DND-41 (cell line): ENCODE data around the gene NTRK1.

Source experiments
- ATAC-seq: fragments of 200-7000 bp; cut with Tn5 transposase; 3 replicates; pipeline ENCODE4 v1.9.1; 2021; ENCODE audit warnings: low read depth; ENCODE audit not compliant: insufficient read depth
- DNase-seq: peaks from one replicate; pipeline ENCODE4 v3.0.0-alpha.2; 2020
- H2AFZ ChIP-seq: 2 replicates; pipeline ENCODE4 v1.6.0; 2012; ENCODE audit warnings: low read depth, low read length
- H3K27ac ChIP-seq: 2 replicates; pipeline ENCODE4 v1.5.1; 2012; ENCODE audit warnings: low read length, inconsistent platforms
- H3K27me3 ChIP-seq: fragments of 200-600 bp; sonication (generic); 2 replicates; pipeline ENCODE4 v1.6.0; 2012; ENCODE audit warnings: low read length, mild to moderate bottlenecking, inconsistent platforms; ENCODE audit not compliant: insufficient read depth, poor library complexity
- H3K36me3 ChIP-seq: 2 replicates; pipeline ENCODE4 v1.5.1; 2012; ENCODE audit warnings: low read length, inconsistent platforms; ENCODE audit not compliant: insufficient read depth
- H3K4me1 ChIP-seq: 2 replicates; pipeline ENCODE4 v1.5.1; 2012; ENCODE audit warnings: mild to moderate bottlenecking, low read length; ENCODE audit not compliant: insufficient read depth
- H3K4me2 ChIP-seq: 2 replicates; pipeline ENCODE4 v1.6.0; 2012; ENCODE audit warnings: mild to moderate bottlenecking, moderate library complexity, low read length, inconsistent platforms; ENCODE audit not compliant: insufficient read depth
- H3K4me3 ChIP-seq, 2 experiments: fragments of 200-600 bp in 1 of 2; shearing (Covaris generic) in 1 of 2; 2 replicates each; pipeline ENCODE4 v1.5.1; 2012 to 2016; ENCODE audit warnings: inconsistent platforms in 2 of 2, low read length in 2 of 2, mild to moderate bottlenecking in 2 of 2, low read depth in 1 of 2, moderate library complexity in 1 of 2
- H3K79me2 ChIP-seq: 2 replicates; pipeline ENCODE4 v1.6.0; 2012; ENCODE audit warnings: low read length, inconsistent platforms; ENCODE audit not compliant: insufficient read depth
- H3K9ac ChIP-seq: 2 replicates; pipeline ENCODE4 v1.6.0; 2012; ENCODE audit warnings: low read depth, mild to moderate bottlenecking, inconsistent platforms, low read length, moderate library complexity
- H3K9me3 ChIP-seq: 2 replicates; pipeline ENCODE4 v1.5.1; 2012; ENCODE audit warnings: low read length, moderate library complexity, mild to moderate bottlenecking, inconsistent platforms; ENCODE audit not compliant: insufficient read depth, severe bottlenecking
- H4K20me1 ChIP-seq: 2 replicates; pipeline ENCODE4 v1.6.0; 2012; ENCODE audit warnings: low read length; ENCODE audit not compliant: insufficient read depth
- CTCF ChIP-seq: IDR thresholded peaks from 2 replicates; pipeline ENCODE4 v1.5.1; 2012; ENCODE audit warnings: borderline replicate concordance, low read length, moderate library complexity, mild to moderate bottlenecking; ENCODE audit not compliant: poor library complexity, severe bottlenecking; ENCODE audit errors: extremely low read depth
- EZH2 ChIP-seq: IDR thresholded peaks from 3 replicates; pipeline ENCODE4 v1.6.1; 2012; ENCODE audit warnings: borderline replicate concordance, low read depth, mild to moderate bottlenecking, moderate library complexity, low read length, inconsistent platforms; ENCODE audit not compliant: severe bottlenecking

The NTRK1 gene

GRCh38 chr1:156909671-156910070, 49.0 kb downstream of the NTRK1 start:
- ATAC-seq = no peak
- Histone ChIP-seq H3K27me3 (peaks cover 3% of the 10 kb centered on the region), H3K27ac (no peak overlapping the region), H3K36me3 (no peaks in the 10 kb centered on the region), H2AFZ (no peak overlapping the region), H3K9me3 (no peaks in the 10 kb centered on the region), H3K4me2 (no peak overlapping the region), H3K4me3 (no peak overlapping the region), H3K79me2 (no peaks in the 10 kb centered on the region), H3K9ac (no peak overlapping the region), H3K4me1 (peaks cover 3% of the 10 kb centered on the region; the same call in 1 of the 2 replicates), H4K20me1 (peaks cover 13% of the 10 kb centered on the region)
- no peak for DNase-seq
- no peak for TF ChIP-seq CTCF
- no peak for TF ChIP-seq EZH2

GRCh38 chr1:156910309-156910782, 49.7 kb downstream of the NTRK1 start:
- no peak overlapping the region for H2AFZ ChIP-seq
- no peak overlapping the region for H3K4me3 ChIP-seq
- no peak overlapping the region for H3K9ac ChIP-seq
- TF ChIP-seq CTCF (peak; percentile 83), EZH2 (no peak)
- peaks cover 3% of the 10 kb centered on the region; the same call in 1 of the 2 replicates for H3K4me1 ChIP-seq
- no peaks in the 10 kb centered on the region for H3K36me3 ChIP-seq
- ATAC-seq (peak; percentile 81), DNase-seq (peak; percentile 66)
- H3K79me2 ChIP-seq = no peaks in the 10 kb centered on the region
- H3K4me2 ChIP-seq = no peak overlapping the region
- no peaks in the 10 kb centered on the region for H3K9me3 ChIP-seq
- H3K27me3 ChIP-seq = no peaks in the 10 kb centered on the region
- no peak overlapping the region for H3K27ac ChIP-seq
- H4K20me1 ChIP-seq = peaks cover 13% of the 10 kb centered on the region

GRCh38 chr1:156911577-156912298, 51.1 kb downstream of the NTRK1 start:
- ATAC-seq = no peak

More at GRCh38 chr1:156911577-156912298, 51.1 kb downstream of the NTRK1 start:
- no peak overlapping the region for H3K4me3 ChIP-seq
- H3K9me3 ChIP-seq = no peaks in the 10 kb centered on the region
- no peak overlapping the region for H3K9ac ChIP-seq
- no peaks in the 10 kb centered on the region for H3K36me3 ChIP-seq
- no peak overlapping the region for H3K27ac ChIP-seq
- H3K4me1 ChIP-seq = peaks cover 3% of the 10 kb centered on the region; the same call in 1 of the 2 replicates
- H3K27me3 ChIP-seq = no peaks in the 10 kb centered on the region
- no peak overlapping the region for H2AFZ ChIP-seq
- H4K20me1 ChIP-seq = peaks cover 13% of the 10 kb centered on the region
- no peak for DNase-seq
- no peaks in the 10 kb centered on the region for H3K79me2 ChIP-seq
- TF ChIP-seq EZH2 = no peak
- no peak for TF ChIP-seq CTCF
- H3K4me2 ChIP-seq = no peak overlapping the region
